Neural progenitor cell (in vitro differentiated cells): ENCODE measurements around the gene ZMIZ1. TPM values are rescaled to one million over a fixed set of nuclear protein-coding genes. Genes with fewer than 3 reads are reported as not detected.

Experiments used
- DNase-seq: peaks from one replicate; pipeline ENCODE4 v3.0.0-alpha.2; 2016; ENCODE audit warnings: low spot score
- H2AFZ ChIP-seq: fragments of 200-600 bp; sonication (generic); replicated peaks from 2 replicates; pipeline ENCODE4 v1.6.1; 2016; ENCODE audit warnings: antibody characterized with exemption
- H3F3A ChIP-seq: fragments of 200-600 bp; sonication (generic); 2 replicates; pipeline ENCODE4 v1.6.1; 2016; ENCODE audit warnings: antibody characterized with exemption, low read depth
- H3K27ac ChIP-seq: fragments of 200-600 bp; sonication (generic); 2 replicates; pipeline ENCODE4 v1.5.1; 2016; ENCODE audit warnings: mild to moderate bottlenecking
- H3K27me3 ChIP-seq: fragments of 200-600 bp; sonication (generic); 2 replicates; pipeline ENCODE4 v1.6.1; 2016; ENCODE audit warnings: mild to moderate bottlenecking, moderate library complexity
- H3K36me3 ChIP-seq: fragments of 200-600 bp; sonication (generic); 2 replicates; pipeline ENCODE4 v1.5.1; 2016
- H3K4me1 ChIP-seq: fragments of 200-600 bp; sonication (generic); 2 replicates; pipeline ENCODE4 v1.6.1; 2016; ENCODE audit warnings: mixed run types
- H3K4me2 ChIP-seq: fragments of 200-600 bp; sonication (generic); 2 replicates; pipeline ENCODE4 v1.6.1; 2016
- H3K4me3 ChIP-seq: fragments of 200-600 bp; sonication (generic); 2 replicates; pipeline ENCODE4 v1.5.1; 2016
- H3K79me2 ChIP-seq: fragments of 200-600 bp; sonication (generic); 2 replicates; pipeline ENCODE4 v1.6.1; 2016; ENCODE audit warnings: low read depth
- H3K9ac ChIP-seq: fragments of 200-600 bp; sonication (generic); 2 replicates; pipeline ENCODE4 v1.6.1; 2016
- H3K9me3 ChIP-seq: fragments of 200-600 bp; sonication (generic); 2 replicates; pipeline ENCODE4 v1.5.1; 2016; ENCODE audit warnings: low read depth
- H4K20me1 ChIP-seq: fragments of 200-600 bp; sonication (generic); 2 replicates; pipeline ENCODE4 v1.6.1; 2016; ENCODE audit warnings: low read depth
- H3K27ac Mint-ChIP-seq: 3 replicates; pipeline ENCODE4 v1.8.0; 2021; ENCODE audit warnings: mixed read lengths
- H3K27me3 Mint-ChIP-seq: 2 replicates; pipeline ENCODE4 v1.8.0; 2022; ENCODE audit warnings: low read depth, mild to moderate bottlenecking, inconsistent platforms, moderate library complexity, mixed read lengths; ENCODE audit not compliant: insufficient read depth
- H3K36me3 Mint-ChIP-seq: 3 replicates; pipeline ENCODE4 v1.8.0; 2021; ENCODE audit warnings: mixed read lengths
- H3K4me1 Mint-ChIP-seq: 3 replicates; pipeline ENCODE4 v1.8.0; 2021; ENCODE audit warnings: mixed read lengths
- H3K4me3 Mint-ChIP-seq: 3 replicates; pipeline ENCODE4 v1.8.0; 2021; ENCODE audit warnings: mild to moderate bottlenecking, moderate library complexity, mixed read lengths
- H3K9me3 Mint-ChIP-seq: 3 replicates; pipeline ENCODE4 v1.8.0; 2020; ENCODE audit warnings: mixed read lengths
- CTCF ChIP-seq: fragments of 200-600 bp; sonication (generic); IDR thresholded peaks from 2 replicates; pipeline ENCODE4 v1.5.1; 2017; ENCODE audit warnings: antibody characterized with exemption, mild to moderate bottlenecking
- EZH2 ChIP-seq: fragments of 200-600 bp; sonication (generic); IDR thresholded peaks from 2 replicates; pipeline ENCODE4 v1.6.1; 2017; ENCODE audit warnings: antibody characterized with exemption, mild to moderate bottlenecking, moderate library complexity
- EZH2phosphoT487 ChIP-seq: fragments of 200-600 bp; sonication (generic); IDR thresholded peaks from 2 replicates; pipeline ENCODE4 v1.6.1; 2017; ENCODE audit warnings: antibody characterized with exemption
- total RNA-seq: library from RNA; depleted of rRNA; stranded (reverse); fragments of >200 nt; gene quantifications from 2 replicates; pipeline ENCODE4 v1.2.3, GENCODE V29; 2015; ENCODE audit warnings: low replicate concordance

The ZMIZ1 gene
- total RNA-seq, 1 donor from 2014 or later, result 5.8 TPM

GRCh38 chr10:79268742-79269141 lies 200.0 kb downstream of the ZMIZ1 start:
- peak overlapping the region; percentile 76 for H3K27ac Mint-ChIP-seq
- no peaks in the 10 kb centered on the region for H3K79me2 ChIP-seq
- H3K4me3 Mint-ChIP-seq, result no peak overlapping the region
- no peak overlapping the region for H2AFZ ChIP-seq
- H3K36me3 Mint-ChIP-seq, result peaks cover 9% of the 10 kb centered on the region
- H3F3A ChIP-seq, result no peaks in the 10 kb centered on the region
- no peak overlapping the region for H3K4me3 ChIP-seq
- no peak overlapping the region for H3K4me2 ChIP-seq
- DNase-seq, result no peak
- H3K9me3 ChIP-seq, result no peaks in the 10 kb centered on the region
- peaks cover 79% of the 10 kb centered on the region for H4K20me1 ChIP-seq
- H3K4me1 ChIP-seq, result no peaks in the 10 kb centered on the region
- peaks cover 66% of the 10 kb centered on the region for H3K4me1 Mint-ChIP-seq
- H3K27me3 Mint-ChIP-seq, result peaks cover 11% of the 10 kb centered on the region
- no peaks in the 10 kb centered on the region for H3K9me3 Mint-ChIP-seq
- no peak overlapping the region for H3K27ac ChIP-seq
- H3K9ac ChIP-seq, result no peak overlapping the region
- H3K36me3 ChIP-seq, result no peaks in the 10 kb centered on the region
- no peaks in the 10 kb centered on the region for H3K27me3 ChIP-seq
- TF ChIP-seq EZH2phosphoT487, result no peak
- no peak for TF ChIP-seq EZH2
- TF ChIP-seq CTCF, result no peak

GRCh38 chr10:79269443-79269842 lies 200.7 kb downstream of the ZMIZ1 start:
- Histone ChIP-seq H3K79me2 (no peaks in the 10 kb centered on the region), H3K9me3 (no peaks in the 10 kb centered on the region), H3K36me3 (no peaks in the 10 kb centered on the region), H3K27ac (no peak overlapping the region), H3K4me3 (no peak overlapping the region), H3K27me3 (no peaks in the 10 kb centered on the region), H2AFZ (no peak overlapping the region), H3F3A (no peaks in the 10 kb centered on the region), H4K20me1 (peaks cover 79% of the 10 kb centered on the region), H3K4me2 (no peak overlapping the region), H3K4me1 (no peaks in the 10 kb centered on the region), H3K9ac (no peak overlapping the region)
- DNase-seq, result peak; percentile 15
- Mint-ChIP-seq H3K36me3 (peaks cover 8% of the 10 kb centered on the region), H3K27ac (peak overlapping the region; percentile 32), H3K4me3 (no peak overlapping the region), H3K4me1 (peaks cover 68% of the 10 kb centered on the region), H3K27me3 (peaks cover 11% of the 10 kb centered on the region), H3K9me3 (no peaks in the 10 kb centered on the region)
- TF ChIP-seq EZH2phosphoT487 (no peak), EZH2 (no peak), CTCF (no peak)

- no peaks in the 10 kb centered on the region for H3K4me1 ChIP-seq
- H3K4me2 ChIP-seq, result no peak overlapping the region
- no peak overlapping the region for H3K9ac ChIP-seq
- Mint-ChIP-seq H3K4me1 (peaks cover 64% of the 10 kb centered on the region), H3K36me3 (peaks cover 7% of the 10 kb centered on the region), H3K9me3 (no peaks in the 10 kb centered on the region), H3K27me3 (peaks cover 11% of the 10 kb centered on the region), H3K4me3 (no peak overlapping the region), H3K27ac (peak overlapping the region; percentile 32)
- H3K4me3 ChIP-seq, result no peak overlapping the region
- no peaks in the 10 kb centered on the region for H3K36me3 ChIP-seq
- H3K79me2 ChIP-seq, result no peaks in the 10 kb centered on the region
- no peaks in the 10 kb centered on the region for H3K27me3 ChIP-seq
- H3K9me3 ChIP-seq, result no peaks in the 10 kb centered on the region
- DNase-seq, result no peak
- H2AFZ ChIP-seq, result no peak overlapping the region
- no peaks in the 10 kb centered on the region for H3F3A ChIP-seq
- no peak overlapping the region for H3K27ac ChIP-seq
- H4K20me1 ChIP-seq, result peaks cover 79% of the 10 kb centered on the region
- TF ChIP-seq EZH2 (no peak), CTCF (no peak), EZH2phosphoT487 (no peak)
Measured at GRCh38 chr10:79269969-79270368, 201.2 kb downstream of the ZMIZ1 start.
